Measurements from ENCODE around the gene PAX6. TPM values are rescaled to one million over a fixed set of nuclear protein-coding genes. Genes with fewer than 3 reads are reported as not detected.
A peak's percentile ranks its signal among the peaks of the same experiment; 100 is the strongest.

PAX6 gene
- 0.18 to 3.3 TPM (median 0.30 TPM) in 3 replicates for total RNA-seq (2021)
- percentile 13 among the genes with signal in this experiment for Bru-seq, nascent RNA
- long read RNA-seq, experiment 1, full-length matches to known transcripts, result 1 of 2 reads
- long read RNA-seq, experiment 1, partial matches to known transcripts, result 0 of 2 reads
- long read RNA-seq, experiment 1, other reads (novel, unspliced or antisense), result 1 of 2 reads
- long read RNA-seq, experiment 2, result 0 reads
- long read RNA-seq, experiment 3, result 0 reads

GRCh38 chr11:31810779-31811647 lies at the start of gene PAX6:
Gene PAX6, minus strand, starts transcription at chr11:31811322. Its CDS starts 4,911 bp downstream, at chr11:31806411.
- H3K27ac Mint-ChIP-seq, result no peak within 1 kb of the TSS
- POLR2A ChIA-PET, result interaction anchor here (0.8 kb wide), 1 partner anchor 12 kb away, joined by 3 read pairs; no protein-coding TSS in a partner anchor

GRCh38 chr11:31860391-31860790 lies 49.3 kb upstream of the PAX6 start:
- ChIA-PET POLR2A (no interaction called here), CTCF (no interaction called here)
- ATAC-seq, result no peak
- Mint-ChIP-seq H3K36me3 (peaks cover 9% of the 10 kb centered on the region), H3K4me1 (peaks cover 24% of the 10 kb centered on the region), H3K27me3 (ENCODE audit: low read depth) (peaks cover 8% of the 10 kb centered on the region), H3K9me3 (peaks cover 18% of the 10 kb centered on the region), H3K27ac (no peak overlapping the region), H3K4me3 (no peak overlapping the region)
- DNase-seq (ENCODE audit: low spot score), result no peak
- TF ChIP-seq NR3C1 (CRISPR knock-in tag; conservative IDR thresholded peaks at IDR 0.05; ENCODE audit: low read depth), result no peak
- no peak for TF ChIP-seq FOXJ3 (CRISPR knock-in tag; IDR thresholded peaks at IDR 0.05; ENCODE audit: borderline replicate concordance)
- no peak for TF ChIP-seq KAT7 (CRISPR knock-in tag; IDR thresholded peaks at IDR 0.05; ENCODE audit: borderline replicate concordance)
- TF ChIP-seq, protein P1, sequence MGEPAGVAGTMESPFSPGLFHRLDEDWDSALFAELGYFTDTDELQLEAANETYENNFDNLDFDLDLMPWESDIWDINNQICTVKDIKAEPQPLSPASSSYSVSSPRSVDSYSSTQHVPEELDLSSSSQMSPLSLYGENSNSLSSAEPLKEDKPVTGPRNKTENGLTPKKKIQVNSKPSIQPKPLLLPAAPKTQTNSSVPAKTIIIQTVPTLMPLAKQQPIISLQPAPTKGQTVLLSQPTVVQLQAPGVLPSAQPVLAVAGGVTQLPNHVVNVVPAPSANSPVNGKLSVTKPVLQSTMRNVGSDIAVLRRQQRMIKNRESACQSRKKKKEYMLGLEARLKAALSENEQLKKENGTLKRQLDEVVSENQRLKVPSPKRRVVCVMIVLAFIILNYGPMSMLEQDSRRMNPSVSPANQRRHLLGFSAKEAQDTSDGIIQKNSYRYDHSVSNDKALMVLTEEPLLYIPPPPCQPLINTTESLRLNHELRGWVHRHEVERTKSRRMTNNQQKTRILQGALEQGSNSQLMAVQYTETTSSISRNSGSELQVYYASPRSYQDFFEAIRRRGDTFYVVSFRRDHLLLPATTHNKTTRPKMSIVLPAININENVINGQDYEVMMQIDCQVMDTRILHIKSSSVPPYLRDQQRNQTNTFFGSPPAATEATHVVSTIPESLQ (CRISPR knock-in tag; IDR thresholded peaks at IDR 0.05), result no peak
- no peak for TF ChIP-seq STAT6 (CRISPR knock-in tag; conservative IDR thresholded peaks at IDR 0.05; ENCODE audit: low read depth)
- TF ChIP-seq, protein P2, sequence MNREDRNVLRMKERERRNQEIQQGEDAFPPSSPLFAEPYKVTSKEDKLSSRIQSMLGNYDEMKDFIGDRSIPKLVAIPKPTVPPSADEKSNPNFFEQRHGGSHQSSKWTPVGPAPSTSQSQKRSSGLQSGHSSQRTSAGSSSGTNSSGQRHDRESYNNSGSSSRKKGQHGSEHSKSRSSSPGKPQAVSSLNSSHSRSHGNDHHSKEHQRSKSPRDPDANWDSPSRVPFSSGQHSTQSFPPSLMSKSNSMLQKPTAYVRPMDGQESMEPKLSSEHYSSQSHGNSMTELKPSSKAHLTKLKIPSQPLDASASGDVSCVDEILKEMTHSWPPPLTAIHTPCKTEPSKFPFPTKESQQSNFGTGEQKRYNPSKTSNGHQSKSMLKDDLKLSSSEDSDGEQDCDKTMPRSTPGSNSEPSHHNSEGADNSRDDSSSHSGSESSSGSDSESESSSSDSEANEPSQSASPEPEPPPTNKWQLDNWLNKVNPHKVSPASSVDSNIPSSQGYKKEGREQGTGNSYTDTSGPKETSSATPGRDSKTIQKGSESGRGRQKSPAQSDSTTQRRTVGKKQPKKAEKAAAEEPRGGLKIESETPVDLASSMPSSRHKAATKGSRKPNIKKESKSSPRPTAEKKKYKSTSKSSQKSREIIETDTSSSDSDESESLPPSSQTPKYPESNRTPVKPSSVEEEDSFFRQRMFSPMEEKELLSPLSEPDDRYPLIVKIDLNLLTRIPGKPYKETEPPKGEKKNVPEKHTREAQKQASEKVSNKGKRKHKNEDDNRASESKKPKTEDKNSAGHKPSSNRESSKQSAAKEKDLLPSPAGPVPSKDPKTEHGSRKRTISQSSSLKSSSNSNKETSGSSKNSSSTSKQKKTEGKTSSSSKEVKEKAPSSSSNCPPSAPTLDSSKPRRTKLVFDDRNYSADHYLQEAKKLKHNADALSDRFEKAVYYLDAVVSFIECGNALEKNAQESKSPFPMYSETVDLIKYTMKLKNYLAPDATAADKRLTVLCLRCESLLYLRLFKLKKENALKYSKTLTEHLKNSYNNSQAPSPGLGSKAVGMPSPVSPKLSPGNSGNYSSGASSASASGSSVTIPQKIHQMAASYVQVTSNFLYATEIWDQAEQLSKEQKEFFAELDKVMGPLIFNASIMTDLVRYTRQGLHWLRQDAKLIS (CRISPR knock-in tag; IDR thresholded peaks at IDR 0.05; ENCODE audit: borderline replicate concordance), result no peak
- TF ChIP-seq, protein P3, sequence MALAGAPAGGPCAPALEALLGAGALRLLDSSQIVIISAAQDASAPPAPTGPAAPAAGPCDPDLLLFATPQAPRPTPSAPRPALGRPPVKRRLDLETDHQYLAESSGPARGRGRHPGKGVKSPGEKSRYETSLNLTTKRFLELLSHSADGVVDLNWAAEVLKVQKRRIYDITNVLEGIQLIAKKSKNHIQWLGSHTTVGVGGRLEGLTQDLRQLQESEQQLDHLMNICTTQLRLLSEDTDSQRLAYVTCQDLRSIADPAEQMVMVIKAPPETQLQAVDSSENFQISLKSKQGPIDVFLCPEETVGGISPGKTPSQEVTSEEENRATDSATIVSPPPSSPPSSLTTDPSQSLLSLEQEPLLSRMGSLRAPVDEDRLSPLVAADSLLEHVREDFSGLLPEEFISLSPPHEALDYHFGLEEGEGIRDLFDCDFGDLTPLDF (CRISPR knock-in tag; IDR thresholded peaks at IDR 0.05), result no peak

More at GRCh38 chr11:31810779-31811647, at the start of gene PAX6:
- Mint-ChIP-seq H3K4me1 (peaks cover 69% of the 10 kb centered on the region), H3K9me3 (no peaks in the 10 kb centered on the region), H3K27me3 (ENCODE audit: low read depth) (peaks cover 100% of the 10 kb centered on the region), H3K36me3 (no peaks in the 10 kb centered on the region), H3K4me3 (peak within 1 kb of the TSS; percentile 78)
- TF ChIP-seq ELF4 (CRISPR knock-in tag; IDR thresholded peaks at IDR 0.05; ENCODE audit: low read depth) (no peak), NR3C1 (CRISPR knock-in tag; conservative IDR thresholded peaks at IDR 0.05; ENCODE audit: low read depth) (no peak), NFYB (CRISPR knock-in tag; conservative IDR thresholded peaks at IDR 0.05; ENCODE audit: low read depth) (peak; percentile 42; the same call in 1 of the 2 replicates), MXD4 (CRISPR knock-in tag; IDR thresholded peaks at IDR 0.05; ENCODE audit: borderline replicate concordance) (no peak), RELA (CRISPR knock-in tag; IDR thresholded peaks at IDR 0.05; ENCODE audit: borderline replicate concordance) (no peak), GRHL2 (CRISPR knock-in tag; IDR thresholded peaks at IDR 0.05; ENCODE audit: insufficient replicate concordance, severe bottlenecking) (no peak), ZNF232 (CRISPR knock-in tag; IDR thresholded peaks at IDR 0.05) (no peak), OVOL2 (CRISPR knock-in tag; IDR thresholded peaks at IDR 0.05; ENCODE audit: borderline replicate concordance) (no peak), TEAD1 (CRISPR knock-in tag; IDR thresholded peaks at IDR 0.05) (no peak), ARID4B (CRISPR knock-in tag; IDR thresholded peaks at IDR 0.05; ENCODE audit: borderline replicate concordance) (no peak), FOXK1 (CRISPR knock-in tag; IDR thresholded peaks at IDR 0.05) (peak; percentile 13; the same call in 1 of the 2 replicates)
- peak; percentile 75 for DNase-seq (ENCODE audit: low spot score)
- peak; percentile 34 for ATAC-seq
- CTCF ChIA-PET, result interaction anchor here (1.0 to 1.5 kb wide), 4 partner anchors 12 to 170 kb away, joined by 3 to 15 read pairs (median 6); no protein-coding TSS in a partner anchor

All from WTC11 (cell line).